Esophagus muscularis mucosa (tissue), 4 donors: ENCODE measurements around the gene SDC1.

Experiments
- EP300 ChIP-seq: sonication (generic); formaldehyde crosslinking; IDR thresholded peaks from one replicate; pipeline ENCODE4 v1.6.1; 2017; ENCODE audit warnings: antibody characterized with exemption
- POLR2A ChIP-seq: fragments of 450-650 bp; IDR thresholded peaks from one replicate; pipeline ENCODE4 v1.6.1; 2017; ENCODE audit warnings: antibody characterized with exemption, moderate library complexity, mild to moderate bottlenecking, low read depth
- POLR2AphosphoS5 ChIP-seq, 2 donors: sonication (generic); formaldehyde crosslinking; IDR thresholded peaks; one replicate each; pipeline ENCODE4 v1.6.1; 2017; ENCODE audit warnings: antibody characterized with exemption in 2 of 2
- TF ChIP-seq, protein P1 (sequence below), 3 experiments: fragments of 200-600 bp in 2 of 3; fragments of 450-650 bp in 1 of 3; sonication (generic) in 2 of 3; IDR thresholded peaks; one replicate each; pipeline ENCODE4 v1.5.1; 2017 to 2019; ENCODE audit warnings: antibody characterized with exemption in 3 of 3, mild to moderate bottlenecking in 2 of 3, moderate library complexity in 1 of 3

GRCh38 chr2:20173064-20173463 lies 51.9 kb downstream of the SDC1 start:
- no peak for TF ChIP-seq EP300
- TF ChIP-seq, protein P1, sequence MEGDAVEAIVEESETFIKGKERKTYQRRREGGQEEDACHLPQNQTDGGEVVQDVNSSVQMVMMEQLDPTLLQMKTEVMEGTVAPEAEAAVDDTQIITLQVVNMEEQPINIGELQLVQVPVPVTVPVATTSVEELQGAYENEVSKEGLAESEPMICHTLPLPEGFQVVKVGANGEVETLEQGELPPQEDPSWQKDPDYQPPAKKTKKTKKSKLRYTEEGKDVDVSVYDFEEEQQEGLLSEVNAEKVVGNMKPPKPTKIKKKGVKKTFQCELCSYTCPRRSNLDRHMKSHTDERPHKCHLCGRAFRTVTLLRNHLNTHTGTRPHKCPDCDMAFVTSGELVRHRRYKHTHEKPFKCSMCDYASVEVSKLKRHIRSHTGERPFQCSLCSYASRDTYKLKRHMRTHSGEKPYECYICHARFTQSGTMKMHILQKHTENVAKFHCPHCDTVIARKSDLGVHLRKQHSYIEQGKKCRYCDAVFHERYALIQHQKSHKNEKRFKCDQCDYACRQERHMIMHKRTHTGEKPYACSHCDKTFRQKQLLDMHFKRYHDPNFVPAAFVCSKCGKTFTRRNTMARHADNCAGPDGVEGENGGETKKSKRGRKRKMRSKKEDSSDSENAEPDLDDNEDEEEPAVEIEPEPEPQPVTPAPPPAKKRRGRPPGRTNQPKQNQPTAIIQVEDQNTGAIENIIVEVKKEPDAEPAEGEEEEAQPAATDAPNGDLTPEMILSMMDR (IDR thresholded peaks at IDR 0.05), result no peak
- TF ChIP-seq POLR2A, result no peak
- TF ChIP-seq POLR2AphosphoS5 (IDR thresholded peaks at IDR 0.05), result no peak
